Measurements from ENCODE around the gene TSEN34. TPM values are rescaled to one million over a fixed set of nuclear protein-coding genes. Genes with fewer than 3 reads are reported as not detected.
A peak's percentile ranks its signal among the peaks of the same experiment; 100 is the strongest.
"Not testable (repeated sequence)": the region's sequence is repeated elsewhere in the genome, so short reads cannot be mapped to it uniquely, and the experiment has no call there.

TSEN34 gene
- total RNA-seq, 2 experiments from 2014 or later: 16.7 to 23.6 TPM

DNA sequence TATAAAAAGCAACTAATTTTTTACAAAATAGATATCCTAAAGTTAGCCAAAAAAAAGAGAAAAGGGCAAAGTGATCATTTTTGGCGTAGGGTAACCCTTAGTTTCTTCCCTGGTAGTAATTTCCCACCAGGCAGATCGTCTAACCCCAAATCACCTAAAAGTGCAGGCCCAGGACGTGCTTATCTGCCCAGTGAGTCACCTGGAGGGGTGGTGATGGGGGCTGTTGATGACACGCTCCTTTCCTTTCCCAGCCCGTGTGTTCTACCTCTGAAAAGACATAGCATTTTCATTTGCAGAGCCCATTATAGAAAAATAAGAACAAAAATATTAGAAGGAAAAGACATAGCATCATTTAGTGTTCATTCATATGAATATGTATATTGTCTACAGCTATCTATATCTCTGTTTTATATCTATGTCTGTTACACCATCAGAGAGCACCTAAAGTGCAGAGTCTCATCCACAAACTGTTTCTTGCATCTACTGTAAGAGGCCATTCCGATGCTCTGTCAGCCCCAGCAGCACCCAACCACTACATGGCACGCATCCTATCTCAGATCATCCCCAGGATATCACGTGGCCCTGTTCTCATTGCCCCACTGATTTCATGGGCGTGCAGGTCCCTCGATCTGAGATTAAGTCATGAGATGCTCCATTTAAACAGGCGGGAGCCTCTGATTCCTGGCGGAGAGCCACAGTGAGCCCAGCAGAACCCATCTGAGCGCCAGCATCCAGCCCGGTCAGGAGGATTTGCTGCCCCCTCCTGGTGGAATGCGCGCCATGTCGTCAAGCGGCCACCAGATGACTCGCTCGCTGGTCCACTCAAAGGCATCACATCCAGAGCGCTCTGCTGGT, 40.2 kb downstream of the TSEN34 start:
- POLR2A ChIA-PET: no interaction called here
- peak; percentile 76 for DNase-seq (ENCODE audit: low spot score)
- CTCF ChIA-PET (ENCODE audit: unreplicated experiment): no interaction called here

DNA sequence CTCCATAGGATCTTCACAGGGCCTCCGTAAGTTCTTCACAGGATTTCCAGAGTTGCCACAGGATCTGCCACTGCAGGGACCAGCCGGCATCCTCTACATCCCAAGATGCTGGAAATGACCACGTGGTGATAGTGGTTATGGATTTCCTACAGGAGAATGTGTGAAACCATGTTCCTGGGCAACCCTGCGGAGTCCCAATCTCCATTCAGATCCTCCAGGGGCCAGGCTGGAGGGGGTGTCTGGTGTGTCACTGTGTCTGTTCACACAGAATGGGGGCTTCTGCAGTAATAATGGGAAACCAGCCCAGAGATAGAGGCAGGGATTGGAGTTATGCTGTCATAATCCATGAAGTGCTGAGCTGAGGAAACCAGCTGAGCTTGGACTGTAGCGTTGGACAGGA, 42.8 kb downstream of the TSEN34 start:
- TF ChIP-seq, protein P1, sequence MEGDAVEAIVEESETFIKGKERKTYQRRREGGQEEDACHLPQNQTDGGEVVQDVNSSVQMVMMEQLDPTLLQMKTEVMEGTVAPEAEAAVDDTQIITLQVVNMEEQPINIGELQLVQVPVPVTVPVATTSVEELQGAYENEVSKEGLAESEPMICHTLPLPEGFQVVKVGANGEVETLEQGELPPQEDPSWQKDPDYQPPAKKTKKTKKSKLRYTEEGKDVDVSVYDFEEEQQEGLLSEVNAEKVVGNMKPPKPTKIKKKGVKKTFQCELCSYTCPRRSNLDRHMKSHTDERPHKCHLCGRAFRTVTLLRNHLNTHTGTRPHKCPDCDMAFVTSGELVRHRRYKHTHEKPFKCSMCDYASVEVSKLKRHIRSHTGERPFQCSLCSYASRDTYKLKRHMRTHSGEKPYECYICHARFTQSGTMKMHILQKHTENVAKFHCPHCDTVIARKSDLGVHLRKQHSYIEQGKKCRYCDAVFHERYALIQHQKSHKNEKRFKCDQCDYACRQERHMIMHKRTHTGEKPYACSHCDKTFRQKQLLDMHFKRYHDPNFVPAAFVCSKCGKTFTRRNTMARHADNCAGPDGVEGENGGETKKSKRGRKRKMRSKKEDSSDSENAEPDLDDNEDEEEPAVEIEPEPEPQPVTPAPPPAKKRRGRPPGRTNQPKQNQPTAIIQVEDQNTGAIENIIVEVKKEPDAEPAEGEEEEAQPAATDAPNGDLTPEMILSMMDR (conservative IDR thresholded peaks at IDR 0.05; ENCODE audit: low read length): no peak
- TF ChIP-seq EZH2phosphoT487 (IDR thresholded peaks at IDR 0.05; ENCODE audit: borderline replicate concordance, low read depth, low read length): no peak
- H3K36me3 ChIP-seq (ENCODE audit: insufficient read depth, low read length): no peaks in the 10 kb centered on the region

More for the DNA sequence above, 40.2 kb downstream of the TSEN34 start:
- no peaks in the 10 kb centered on the region for H3K79me2 ChIP-seq (ENCODE audit: insufficient read depth, low read depth, low read length)
- H3K4me2 ChIP-seq (ENCODE audit: low read length): no peak overlapping the region
- TF ChIP-seq, protein P1 (conservative IDR thresholded peaks at IDR 0.05; ENCODE audit: low read length): peak; percentile 99
- TF ChIP-seq EZH2phosphoT487 (IDR thresholded peaks at IDR 0.05; ENCODE audit: borderline replicate concordance, low read depth, low read length): no peak
- H4K20me1 ChIP-seq (ENCODE audit: insufficient read depth, low read length): no peaks in the 10 kb centered on the region
- H3K4me1 ChIP-seq (ENCODE audit: insufficient read depth, low read length, poor library complexity, severe bottlenecking): no peaks in the 10 kb centered on the region
- peaks cover 6% of the 10 kb centered on the region; the same call in 1 of the 2 replicates for H3K9me3 ChIP-seq (ENCODE audit: low read length)
- no peaks in the 10 kb centered on the region for H3K9me2 ChIP-seq (ENCODE audit: insufficient read depth, low read length)
- H3K36me3 ChIP-seq (ENCODE audit: insufficient read depth, low read length): no peaks in the 10 kb centered on the region
- intact Hi-C loops (cut with micrococcal nuclease; ENCODE audit: unreplicated experiment): loop anchor here (1.0 kb wide), 1 partner anchor 63 kb away; no protein-coding TSS in a partner anchor
- H3K27ac ChIP-seq (ENCODE audit: low read depth, low read length, poor library complexity, severe bottlenecking): no peak overlapping the region
- no peak overlapping the region for H3K4me3 ChIP-seq (ENCODE audit: low read depth, low read length, poor library complexity, severe bottlenecking)
- BruUV-seq (replicated peaks): no TSS peak
- H2AFZ ChIP-seq (ENCODE audit: low read length): no peak overlapping the region

DNA sequence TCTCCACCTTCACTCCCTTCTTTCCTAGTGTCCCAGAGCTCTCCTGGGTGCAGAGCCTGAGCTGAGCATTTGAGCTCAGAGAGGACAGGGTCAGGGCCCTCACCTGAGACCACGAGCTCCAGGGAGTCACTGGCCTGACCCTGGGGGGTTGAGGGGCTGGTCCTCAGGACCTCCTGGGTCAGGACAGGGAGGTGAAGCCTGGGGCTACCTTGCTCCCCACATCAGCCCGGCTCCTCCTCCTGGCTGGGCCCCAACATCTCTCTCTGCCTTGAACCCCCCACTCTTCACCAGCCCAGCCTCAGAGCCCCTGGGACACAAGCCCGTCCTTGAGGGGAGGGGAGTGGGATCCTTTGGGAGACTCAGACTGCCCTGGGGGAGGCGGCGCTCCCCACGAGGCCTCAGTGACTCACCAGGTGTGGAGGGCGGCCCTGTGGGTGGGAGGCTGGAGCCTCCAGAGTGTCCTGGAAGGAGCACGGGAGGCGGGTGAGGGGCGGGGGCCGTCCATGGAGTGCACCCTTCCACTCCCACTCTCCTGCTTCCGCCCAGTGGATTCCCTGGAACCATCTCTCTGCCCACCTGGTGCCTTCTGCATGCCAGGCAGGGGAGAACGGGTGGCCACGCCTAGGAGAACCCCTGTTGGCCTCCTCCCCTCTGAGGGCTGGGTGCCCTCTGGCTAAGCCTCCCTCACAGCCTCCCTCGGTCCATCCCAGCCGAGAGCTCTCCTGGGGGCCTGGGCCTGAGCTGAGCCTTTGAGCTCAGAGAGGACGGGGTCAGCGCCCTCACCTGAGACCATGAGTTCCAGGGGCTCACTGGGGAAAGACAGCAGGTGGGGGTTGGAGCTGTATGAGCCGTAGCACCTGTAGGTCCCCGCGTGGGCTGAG, 48.6 kb downstream of the TSEN34 start:
- H3K27ac ChIP-seq (ENCODE audit: low read depth, low read length, poor library complexity, severe bottlenecking); CTCF ChIA-PET (ENCODE audit: unreplicated experiment); H3K4me2 ChIP-seq (ENCODE audit: low read length); H3K36me3 ChIP-seq (ENCODE audit: insufficient read depth, low read length); H3K9me2 ChIP-seq (ENCODE audit: insufficient read depth, low read length); H2AFZ ChIP-seq (ENCODE audit: low read length); H3K79me2 ChIP-seq (ENCODE audit: insufficient read depth, low read depth, low read length); H3K4me1 ChIP-seq (ENCODE audit: insufficient read depth, low read length, poor library complexity, severe bottlenecking); H3K4me3 ChIP-seq (ENCODE audit: low read depth, low read length, poor library complexity, severe bottlenecking); DNase-seq (ENCODE audit: low spot score); intact Hi-C loops (cut with micrococcal nuclease; ENCODE audit: unreplicated experiment); POLR2A ChIA-PET; H3K9me3 ChIP-seq (ENCODE audit: low read length); H4K20me1 ChIP-seq (ENCODE audit: insufficient read depth, low read length); BruUV-seq (replicated peaks): not testable (repeated sequence)

More for the DNA sequence above, 42.8 kb downstream of the TSEN34 start:
- peaks cover 6% of the 10 kb centered on the region; the same call in 1 of the 2 replicates for H3K9me3 ChIP-seq (ENCODE audit: low read length)
- POLR2A ChIA-PET: no interaction called here
- intact Hi-C loops (cut with micrococcal nuclease; ENCODE audit: unreplicated experiment): no loop called here
- H3K4me2 ChIP-seq (ENCODE audit: low read length): no peak overlapping the region
- no peak overlapping the region for H3K27ac ChIP-seq (ENCODE audit: low read depth, low read length, poor library complexity, severe bottlenecking)
- H3K79me2 ChIP-seq (ENCODE audit: insufficient read depth, low read depth, low read length): no peaks in the 10 kb centered on the region
- no TSS peak for BruUV-seq (replicated peaks)
- H4K20me1 ChIP-seq (ENCODE audit: insufficient read depth, low read length): no peaks in the 10 kb centered on the region
- H2AFZ ChIP-seq (ENCODE audit: low read length): no peak overlapping the region
- H3K9me2 ChIP-seq (ENCODE audit: insufficient read depth, low read length): no peaks in the 10 kb centered on the region
- no peak overlapping the region for H3K4me3 ChIP-seq (ENCODE audit: low read depth, low read length, poor library complexity, severe bottlenecking)
- no peaks in the 10 kb centered on the region for H3K4me1 ChIP-seq (ENCODE audit: insufficient read depth, low read length, poor library complexity, severe bottlenecking)
- CTCF ChIA-PET (ENCODE audit: unreplicated experiment): no interaction called here
- no peak for DNase-seq (ENCODE audit: low spot score)

DNA sequence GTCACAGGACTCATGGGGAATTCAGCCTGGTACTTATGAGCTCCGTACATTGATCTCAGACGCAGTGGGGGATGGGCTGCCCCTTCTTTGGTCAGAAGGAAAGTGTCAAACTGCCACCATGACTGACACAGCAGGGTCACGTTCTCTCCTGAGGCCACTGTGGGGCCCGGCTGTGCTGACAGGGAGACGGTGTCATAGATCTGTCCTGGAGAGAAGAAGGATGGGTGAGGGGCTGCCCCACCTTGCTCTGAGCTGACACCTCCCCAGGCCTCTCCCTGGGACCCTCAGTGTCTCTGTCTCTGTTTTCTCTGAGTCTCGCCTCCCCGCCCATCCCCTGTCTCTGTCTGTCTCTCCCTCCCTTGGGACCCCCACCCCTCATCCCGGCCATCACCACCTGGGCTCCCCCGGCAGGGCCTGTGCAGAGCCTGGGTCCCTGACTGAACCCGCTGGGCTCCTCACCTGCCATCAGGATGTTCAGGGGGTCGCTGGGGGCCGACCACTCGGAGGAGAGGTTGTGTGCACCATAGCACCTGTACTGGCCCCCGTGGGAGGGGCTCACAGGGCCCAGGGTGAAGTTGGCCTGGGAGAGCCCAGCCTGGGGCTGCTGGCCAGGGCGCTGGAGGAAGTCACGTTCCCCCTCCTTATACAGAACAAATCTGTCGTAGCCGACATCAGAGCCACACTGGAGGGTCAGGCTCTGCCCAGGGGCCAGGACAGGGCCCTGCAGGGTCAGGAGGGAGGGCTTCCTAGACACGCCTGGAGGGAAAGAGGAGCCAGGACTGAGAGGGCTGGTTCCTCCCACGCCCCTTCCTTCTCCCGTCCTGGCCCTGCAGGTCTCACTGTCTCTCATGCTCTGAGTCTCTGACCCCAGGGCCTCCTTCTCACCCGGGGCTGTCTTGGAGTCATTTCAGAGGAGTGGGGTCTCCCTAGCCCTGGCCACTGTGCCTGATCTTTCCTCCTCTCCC, 49.5 kb downstream of the TSEN34 start:
- H3K36me3 ChIP-seq (ENCODE audit: insufficient read depth, low read length); H2AFZ ChIP-seq (ENCODE audit: low read length); BruUV-seq (replicated peaks); H3K27ac ChIP-seq (ENCODE audit: low read depth, low read length, poor library complexity, severe bottlenecking); H3K4me2 ChIP-seq (ENCODE audit: low read length); H3K79me2 ChIP-seq (ENCODE audit: insufficient read depth, low read depth, low read length); DNase-seq (ENCODE audit: low spot score); H3K9me2 ChIP-seq (ENCODE audit: insufficient read depth, low read length); CTCF ChIA-PET (ENCODE audit: unreplicated experiment); H4K20me1 ChIP-seq (ENCODE audit: insufficient read depth, low read length); H3K9me3 ChIP-seq (ENCODE audit: low read length); POLR2A ChIA-PET; intact Hi-C loops (cut with micrococcal nuclease; ENCODE audit: unreplicated experiment); H3K4me3 ChIP-seq (ENCODE audit: low read depth, low read length, poor library complexity, severe bottlenecking); H3K4me1 ChIP-seq (ENCODE audit: insufficient read depth, low read length, poor library complexity, severe bottlenecking): not testable (repeated sequence)
